ENCODE results near the gene IMPACT. TPM values are rescaled to one million over a fixed set of nuclear protein-coding genes. Genes with fewer than 3 reads are reported as not detected.

Gene IMPACT
- total and polyA plus RNA-seq, 2 of the 8 experiments (the other 6 are each of a cell fraction or from before 2014, with no cell fraction given): 31.1 to 44.6 TPM

DNA sequence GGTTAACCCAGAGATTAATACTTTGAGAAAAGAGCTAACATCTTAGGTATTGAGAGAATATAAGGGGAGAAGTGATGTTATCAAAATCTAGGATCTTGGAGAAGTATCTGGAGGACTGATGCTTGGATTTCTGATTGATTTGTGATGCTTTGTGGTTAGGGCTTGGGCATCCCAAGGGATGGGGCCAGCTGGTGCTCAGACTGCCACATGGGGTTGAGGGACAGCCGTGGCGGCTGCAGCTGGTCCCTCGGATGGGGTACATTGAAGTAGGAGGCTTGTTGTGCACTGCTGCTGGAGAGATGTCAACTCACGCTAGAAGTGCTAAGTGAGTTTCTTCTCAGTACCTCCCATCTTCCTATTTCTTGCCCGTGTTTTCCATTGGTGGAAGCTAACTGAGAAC is 56.4 kb downstream of the IMPACT start:
- no peak overlapping the region for H2BK5ac ChIP-seq (ENCODE audit: low read depth, low read length)
- WGBS, 2 experiments (ENCODE audit: extremely low coverage in 1 of 2, insufficient coverage in 1 of 2, insufficient read length in 1 of 2, insufficient replicate concordance in 2 of 2, low coverage in 1 of 2, low lambda C conversion rate in 2 of 2, missing lambda C conversion rate in 1 of 2): 91% methylated on average over 5 of the region's 5 CpGs; no CpG with 5 or more reads in 1 of the 2 experiments
- no peak overlapping the region for H3K4me3 ChIP-seq (ENCODE audit: extremely low read depth in 1 of 4, insufficient read depth in 2 of 4, low read depth in 3 of 4, low read length in 4 of 4)
- no peak overlapping the region for H4K91ac ChIP-seq (replicated peaks; ENCODE audit: insufficient read length, low read length)
- no peaks in the 10 kb centered on the region for H3K23me2 ChIP-seq (ENCODE audit: low read depth, low read length)
- H3K18ac ChIP-seq (ENCODE audit: extremely low read depth, low read length): no peak overlapping the region
- H2BK15ac ChIP-seq (ENCODE audit: low read length): no peak overlapping the region
- H4K20me1 ChIP-seq (replicated peaks in 1 of 2; ENCODE audit: control insufficient read depth in 1 of 2, insufficient read depth in 2 of 2, low read length in 2 of 2): no peaks in the 10 kb centered on the region
- no peak for DNase-seq (ENCODE audit: low read depth in 1 of 2, low spot score in 2 of 2)
- H4K8ac ChIP-seq (ENCODE audit: extremely low read depth, insufficient read depth, low read length): no peak overlapping the region
- no peak overlapping the region for H2BK12ac ChIP-seq (ENCODE audit: low read depth, low read length)
- no peak overlapping the region for H2AFZ ChIP-seq (ENCODE audit: low read length)
- no peak overlapping the region for H2AK5ac ChIP-seq (ENCODE audit: low read depth, low read length)
- TF ChIP-seq POU5F1 (IDR thresholded peaks at IDR 0.05; ENCODE audit: low read depth, low read length) (no peak), TAF7 (optimal IDR thresholded peaks at IDR 0.05; ENCODE audit: borderline replicate concordance, low read depth, low read length) (no peak), JUND (IDR thresholded peaks at IDR 0.05; ENCODE audit: low read length) (no peak), CEBPB (IDR thresholded peaks at IDR 0.05; ENCODE audit: low read depth, low read length) (no peak), SAP30 (IDR thresholded peaks at IDR 0.05; ENCODE audit: insufficient read depth, insufficient replicate concordance, low read length) (no peak), RBBP5 (IDR thresholded peaks at IDR 0.05; ENCODE audit: borderline replicate concordance, low read depth, low read length) (no peak), POLR2A (IDR thresholded peaks at IDR 0.05; ENCODE audit: control extremely low read depth in 1 of 2, low read depth in 2 of 2, low read length in 2 of 2) (no peak)
- H3K4ac ChIP-seq (replicated peaks; ENCODE audit: insufficient read length, low read depth, low read length): no peak overlapping the region
- POLR2A ChIA-PET (ENCODE audit: partially characterized antibody): interaction anchor here (1.1 kb wide), 1 partner anchor 70 kb away, joined by 3 read pairs; no protein-coding TSS in a partner anchor
- H3K23ac ChIP-seq (ENCODE audit: insufficient read length): no peak overlapping the region
- H3K36me3 ChIP-seq (ENCODE audit: control insufficient read depth in 2 of 4, insufficient read depth in 4 of 4, low read length in 3 of 4): no peaks in the 10 kb centered on the region
- no peaks in the 10 kb centered on the region for H3K9me3 ChIP-seq (ENCODE audit: insufficient read depth in 2 of 2, low read depth in 1 of 2, low read length in 1 of 2)
- H3K27me3 ChIP-seq (replicated peaks in 1 of 4; ENCODE audit: control insufficient read depth in 3 of 4, extremely low read depth in 1 of 4, insufficient read depth in 3 of 4, low read length in 3 of 4): no peaks in the 10 kb centered on the region
- H4K5ac ChIP-seq (ENCODE audit: insufficient read length, low read depth, low read length): no peak overlapping the region
- H3K9ac ChIP-seq (replicated peaks in 1 of 4; ENCODE audit: extremely low read depth in 1 of 4, low read depth in 3 of 4, low read length in 3 of 4): no peak overlapping the region
- H3K79me1 ChIP-seq (ENCODE audit: low read depth, low read length): no peaks in the 10 kb centered on the region
- H3K27ac ChIP-seq (ENCODE audit: low read depth, low read length): no peak overlapping the region
- no peak for FAIRE-seq
- no peak overlapping the region for H3K56ac ChIP-seq (replicated peaks; ENCODE audit: insufficient read length, low read depth, low read length)
- H3K79me2 ChIP-seq (ENCODE audit: control insufficient read depth in 1 of 2, insufficient read depth in 2 of 2, low read length in 2 of 2): no peaks in the 10 kb centered on the region
- no peak overlapping the region for H3K4me2 ChIP-seq (ENCODE audit: insufficient read depth in 1 of 2, low read depth in 2 of 2, low read length in 2 of 2)
- no peak overlapping the region for H2BK120ac ChIP-seq (replicated peaks; ENCODE audit: low read depth, low read length)
- CTCF ChIA-PET (ENCODE audit: partially characterized antibody): interaction anchor here (0.7 to 8.9 kb wide), 6 partner anchors 14 to 306 kb away, joined by 3 to 101 read pairs (median 3); no protein-coding TSS in a partner anchor
- no peak overlapping the region for H2BK20ac ChIP-seq (ENCODE audit: low read length)
- H3K4me1 ChIP-seq (replicated peaks in 1 of 4; ENCODE audit: control insufficient read depth in 3 of 4, insufficient read depth in 4 of 4, low read length in 3 of 4): no peaks in the 10 kb centered on the region
- no peak overlapping the region for H3K14ac ChIP-seq (ENCODE audit: insufficient read length)

All from H1 (cell line).